ENCODE data around the gene NCLN.
"Not testable (repeated sequence)": the region's sequence is repeated elsewhere in the genome, so short reads cannot be mapped to it uniquely, and the experiment has no call there.

NCLN gene

DNA sequence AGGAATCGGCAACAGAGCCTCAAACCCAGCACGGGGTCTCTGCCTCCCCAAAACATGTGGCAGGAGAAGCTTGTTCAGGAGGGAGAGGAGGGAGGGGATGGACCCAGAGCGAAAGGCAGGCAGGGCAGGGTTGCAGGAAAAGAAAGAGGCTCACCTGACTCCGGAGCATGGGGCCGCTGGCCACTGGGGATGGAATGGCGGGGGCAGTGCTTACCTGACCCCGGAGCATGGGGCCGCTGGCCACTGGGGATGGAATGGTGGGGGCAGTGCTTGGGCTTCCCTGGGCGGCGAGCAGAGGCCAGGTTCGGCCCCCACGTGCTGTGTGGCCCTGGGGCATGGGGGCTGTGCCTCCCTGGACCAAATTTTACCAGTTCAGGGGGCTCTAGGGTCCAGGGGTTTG is 25.5 kb downstream of the NCLN start:
- Histone ChIP-seq H3K27me3 (ENCODE audit: insufficient read depth, low read depth) (no peaks in the 10 kb centered on the region; the same call in 1 of the 2 replicates), H3K4me1 (ENCODE audit: low read depth, poor library complexity, severe bottlenecking) (no peaks in the 10 kb centered on the region), H3K9ac (no peak overlapping the region), H2AFZ (ENCODE audit: low read depth) (no peak overlapping the region), H3K27ac (no peak overlapping the region), H4K20me1 (ENCODE audit: insufficient read depth) (no peaks in the 10 kb centered on the region), H3K36me3 (ENCODE audit: insufficient read depth) (no peaks in the 10 kb centered on the region), H3K4me3 (IDR thresholded peaks at IDR 0.05; ENCODE audit: insufficient read depth, low read depth, low read length) (no peak overlapping the region), H3K79me2 (ENCODE audit: insufficient read depth, low read depth) (no peaks in the 10 kb centered on the region), H3K4me2 (no peak overlapping the region)
- no peak for TF ChIP-seq CTCF (conservative IDR thresholded peaks at IDR 0.05; ENCODE audit: low read depth, low read length)

- H3K4me2 ChIP-seq: no peak overlapping the region
- no peak overlapping the region for H2AFZ ChIP-seq (ENCODE audit: low read depth)
- no peak for TF ChIP-seq CTCF (conservative IDR thresholded peaks at IDR 0.05; ENCODE audit: low read depth, low read length)
- no peak overlapping the region for H3K4me3 ChIP-seq (IDR thresholded peaks at IDR 0.05; ENCODE audit: insufficient read depth, low read depth, low read length)
- H4K20me1 ChIP-seq (ENCODE audit: insufficient read depth): no peaks in the 10 kb centered on the region
- no peak overlapping the region for H3K9ac ChIP-seq
- no peaks in the 10 kb centered on the region for H3K36me3 ChIP-seq (ENCODE audit: insufficient read depth)
- no peaks in the 10 kb centered on the region for H3K4me1 ChIP-seq (ENCODE audit: low read depth, poor library complexity, severe bottlenecking)
- H3K27ac ChIP-seq: no peak overlapping the region
- peaks cover 2% of the 10 kb centered on the region; the same call in 1 of the 2 replicates for H3K27me3 ChIP-seq (ENCODE audit: insufficient read depth, low read depth)
- H3K79me2 ChIP-seq (ENCODE audit: insufficient read depth, low read depth): no peaks in the 10 kb centered on the region
Observed at GRCh38 chr19:3213159-3213558, 27.4 kb downstream of the NCLN start.

DNA sequence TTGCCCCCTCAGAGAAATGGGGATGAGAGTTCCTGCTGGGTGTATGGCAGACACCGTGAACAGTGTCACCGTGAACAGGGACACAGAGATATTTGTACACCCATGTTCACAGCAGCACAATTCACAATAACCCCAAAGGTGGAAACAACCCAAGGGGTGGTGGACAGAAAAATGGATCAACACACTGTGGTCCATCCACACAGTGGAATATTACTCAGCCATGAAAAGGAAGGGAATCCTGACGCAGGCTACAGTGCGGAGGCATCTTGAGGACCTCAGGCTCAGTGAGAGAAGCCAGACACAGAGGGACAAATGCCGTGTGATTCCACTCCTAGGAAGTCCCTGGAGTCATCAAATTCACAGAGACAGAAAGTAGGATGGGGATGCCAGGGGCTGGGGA is 31.1 kb downstream of the NCLN start:
- no peak overlapping the region for H3K9ac ChIP-seq
- H3K27me3 ChIP-seq (ENCODE audit: insufficient read depth, low read depth): peaks cover 28% of the 10 kb centered on the region
- H3K4me3 ChIP-seq (IDR thresholded peaks at IDR 0.05; ENCODE audit: insufficient read depth, low read depth, low read length): no peak overlapping the region
- H3K4me1 ChIP-seq (ENCODE audit: low read depth, poor library complexity, severe bottlenecking): no peaks in the 10 kb centered on the region
- no peaks in the 10 kb centered on the region for H3K79me2 ChIP-seq (ENCODE audit: insufficient read depth, low read depth)
- no peak overlapping the region for H3K4me2 ChIP-seq
- no peak overlapping the region for H2AFZ ChIP-seq (ENCODE audit: low read depth)
- TF ChIP-seq CTCF (conservative IDR thresholded peaks at IDR 0.05; ENCODE audit: low read depth, low read length): no peak
- no peak overlapping the region for H3K27ac ChIP-seq
- H4K20me1 ChIP-seq (ENCODE audit: insufficient read depth): no peaks in the 10 kb centered on the region
- H3K36me3 ChIP-seq (ENCODE audit: insufficient read depth): no peaks in the 10 kb centered on the region

GRCh38 chr19:3220576-3220975 is 34.8 kb downstream of the NCLN start:
- no peak overlapping the region for H3K27ac ChIP-seq
- no peaks in the 10 kb centered on the region for H3K36me3 ChIP-seq (ENCODE audit: insufficient read depth)
- no peak for TF ChIP-seq CTCF (conservative IDR thresholded peaks at IDR 0.05; ENCODE audit: low read depth, low read length)
- no peaks in the 10 kb centered on the region for H3K4me1 ChIP-seq (ENCODE audit: low read depth, poor library complexity, severe bottlenecking)
- H3K9ac ChIP-seq: no peak overlapping the region
- H3K79me2 ChIP-seq (ENCODE audit: insufficient read depth, low read depth): no peaks in the 10 kb centered on the region
- H4K20me1 ChIP-seq (ENCODE audit: insufficient read depth): no peaks in the 10 kb centered on the region
- no peak overlapping the region for H2AFZ ChIP-seq (ENCODE audit: low read depth)
- no peak overlapping the region for H3K4me2 ChIP-seq
- H3K27me3 ChIP-seq (ENCODE audit: insufficient read depth, low read depth): peaks cover 46% of the 10 kb centered on the region
- H3K4me3 ChIP-seq (IDR thresholded peaks at IDR 0.05; ENCODE audit: insufficient read depth, low read depth, low read length): no peak overlapping the region

- H3K4me2 ChIP-seq; H3K4me3 ChIP-seq (IDR thresholded peaks at IDR 0.05; ENCODE audit: insufficient read depth, low read depth, low read length); H3K4me1 ChIP-seq (ENCODE audit: low read depth, poor library complexity, severe bottlenecking); H3K36me3 ChIP-seq (ENCODE audit: insufficient read depth); H3K27ac ChIP-seq; H3K9ac ChIP-seq; H2AFZ ChIP-seq (ENCODE audit: low read depth); H4K20me1 ChIP-seq (ENCODE audit: insufficient read depth); H3K79me2 ChIP-seq (ENCODE audit: insufficient read depth, low read depth): not testable (repeated sequence)
- H3K27me3 ChIP-seq (ENCODE audit: insufficient read depth, low read depth): peaks cover 56% of the 10 kb centered on the region
Observed at GRCh38 chr19:3221576-3221975, 35.8 kb downstream of the NCLN start.
